NCI-H2196 (cell line): ENCODE data around the gene RNF166.
A peak's percentile ranks its signal among the peaks of the same experiment; 100 is the strongest.

Experiments used
- DNase-seq: peaks from one replicate; lab custom pipeline; 2025; ENCODE audit not compliant: unreplicated experiment; lab: John Stamatoyannopoulos, UW

The RNF166 gene

GRCh38 chr16:88694221-88695087 is 11.8 kb downstream of the RNF166 start:
- no peak for DNase-seq

DNA sequence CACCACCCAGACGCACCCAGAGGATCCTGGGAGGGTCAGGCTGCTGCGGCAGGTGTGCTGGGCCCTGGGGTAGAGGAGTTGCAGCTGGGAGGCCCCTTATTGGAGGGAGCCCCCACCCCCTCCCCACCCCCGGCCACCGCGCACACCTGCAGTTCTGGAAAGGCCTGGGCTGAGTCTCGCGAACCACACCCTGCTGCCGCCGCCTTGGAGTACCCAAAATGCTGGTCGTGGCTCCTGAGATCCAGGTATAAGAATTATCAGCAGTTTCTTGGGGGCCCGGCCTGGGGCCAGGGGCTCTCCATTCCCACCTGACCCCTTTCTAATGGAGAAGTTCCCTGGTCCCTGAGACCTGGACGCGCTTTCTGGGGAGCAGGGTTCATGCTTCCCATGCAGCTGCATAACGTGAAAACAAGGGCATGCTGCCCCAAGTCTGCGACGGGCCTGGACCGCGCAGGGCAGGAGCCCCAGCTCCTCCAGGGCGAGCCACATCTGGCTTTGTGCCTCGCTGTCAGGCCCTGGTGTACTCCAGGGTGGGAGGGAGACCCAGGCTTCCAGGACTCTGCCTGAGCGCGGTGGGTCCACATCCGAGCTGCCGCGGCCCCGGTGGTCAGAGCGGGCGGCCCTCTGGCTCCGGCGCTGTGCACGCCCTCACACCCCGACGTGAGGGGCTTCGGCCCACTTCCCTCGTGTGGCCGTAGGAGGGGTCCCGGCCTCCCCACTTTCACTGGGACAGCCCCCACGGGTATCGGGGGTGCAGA is 12.6 kb downstream of the RNF166 start:
- DNase-seq, result no peak

DNA sequence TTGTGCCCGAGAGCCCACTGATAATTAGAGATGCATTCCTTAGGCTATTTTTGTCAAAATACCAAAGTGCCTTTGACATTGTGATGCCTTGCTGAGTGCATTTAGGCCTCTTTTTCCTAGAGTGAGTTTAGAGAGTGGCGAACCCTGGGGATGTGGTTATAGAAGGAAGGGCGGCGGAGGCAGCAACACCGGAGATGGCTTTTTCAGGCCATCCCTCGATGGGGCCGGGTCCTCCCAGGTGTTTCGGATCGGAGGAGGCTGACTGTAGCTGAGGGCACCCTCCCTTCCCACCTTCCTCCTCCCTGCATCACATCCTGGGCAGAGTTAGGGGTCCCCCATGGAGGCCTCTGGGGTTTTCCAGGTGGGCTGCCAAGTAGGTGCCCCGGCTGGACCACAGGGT is 13.3 kb downstream of the RNF166 start:
- DNase-seq, result no peak

DNA sequence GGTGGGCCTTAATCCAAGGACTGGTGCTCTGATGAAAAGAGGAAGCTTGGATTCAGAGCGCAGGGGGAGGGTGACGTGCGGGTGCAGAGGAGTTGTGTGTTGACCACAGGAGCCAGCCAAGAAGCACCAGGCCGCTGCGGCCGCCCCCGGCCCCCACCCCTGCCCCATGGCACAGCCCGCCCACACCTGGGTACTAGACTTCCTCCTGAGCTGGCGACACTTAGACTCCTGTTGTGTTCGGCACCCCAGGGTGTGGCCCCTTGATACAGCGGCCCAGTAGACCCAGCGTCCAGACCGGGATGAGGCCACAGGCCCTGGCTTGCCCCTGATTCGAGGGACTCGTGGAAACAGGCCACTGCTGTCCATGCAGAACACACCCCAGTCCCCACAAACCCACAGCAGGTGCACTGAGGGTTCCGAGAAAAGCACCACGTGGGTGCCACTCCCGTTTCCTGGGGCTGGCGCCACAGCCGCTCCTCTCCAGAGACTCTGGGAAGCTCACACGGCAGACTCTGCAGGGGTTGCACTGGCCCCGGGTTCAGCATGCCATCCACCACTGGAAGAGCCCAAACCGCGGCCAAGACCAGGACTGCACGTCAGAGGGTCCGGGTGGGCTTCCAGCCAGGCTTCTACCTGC is 14.2 kb downstream of the RNF166 start:
- DNase-seq, result no peak

GRCh38 chr16:88691129-88691813 is 14.9 kb downstream of the RNF166 start:
- DNase-seq, result no peak

DNA sequence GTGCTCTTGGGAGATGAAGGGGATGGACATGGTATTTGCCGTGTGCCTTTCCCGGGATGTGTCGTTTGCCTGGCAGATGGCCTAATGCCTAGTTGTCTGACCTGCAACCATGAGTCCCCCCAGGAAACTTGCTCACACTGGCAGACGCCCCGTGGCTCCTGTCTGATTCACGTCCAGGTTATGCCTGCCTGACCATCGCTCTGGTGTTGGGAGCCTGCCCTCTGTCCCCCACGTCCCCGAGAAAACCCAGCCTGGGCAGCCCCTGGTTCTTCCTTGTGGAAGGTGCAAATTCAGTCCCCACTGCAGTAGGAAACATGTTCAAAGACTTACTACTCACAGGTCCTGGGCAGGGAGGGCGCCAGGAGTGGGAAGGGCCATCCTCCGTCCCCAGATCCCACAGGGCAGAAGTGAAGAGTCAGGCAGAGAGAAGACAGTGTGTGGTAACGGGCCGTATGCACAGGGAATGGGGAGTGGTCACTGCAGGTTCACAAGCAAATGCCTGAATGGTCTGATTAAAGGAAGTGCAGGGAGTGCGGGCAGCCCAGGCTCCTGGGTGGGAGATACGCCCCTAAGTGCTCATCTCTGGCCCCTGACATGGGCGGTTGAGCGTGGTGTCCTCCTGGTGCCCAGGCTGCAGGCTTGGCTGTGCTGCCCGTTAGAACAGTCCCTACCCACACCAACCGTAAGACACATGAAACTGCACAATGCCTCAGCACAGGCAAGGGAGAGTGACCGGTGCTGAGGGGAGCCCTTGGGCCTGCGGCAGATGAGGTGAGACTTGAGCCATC is 15.7 kb downstream of the RNF166 start:
- DNase-seq, result no peak

DNA sequence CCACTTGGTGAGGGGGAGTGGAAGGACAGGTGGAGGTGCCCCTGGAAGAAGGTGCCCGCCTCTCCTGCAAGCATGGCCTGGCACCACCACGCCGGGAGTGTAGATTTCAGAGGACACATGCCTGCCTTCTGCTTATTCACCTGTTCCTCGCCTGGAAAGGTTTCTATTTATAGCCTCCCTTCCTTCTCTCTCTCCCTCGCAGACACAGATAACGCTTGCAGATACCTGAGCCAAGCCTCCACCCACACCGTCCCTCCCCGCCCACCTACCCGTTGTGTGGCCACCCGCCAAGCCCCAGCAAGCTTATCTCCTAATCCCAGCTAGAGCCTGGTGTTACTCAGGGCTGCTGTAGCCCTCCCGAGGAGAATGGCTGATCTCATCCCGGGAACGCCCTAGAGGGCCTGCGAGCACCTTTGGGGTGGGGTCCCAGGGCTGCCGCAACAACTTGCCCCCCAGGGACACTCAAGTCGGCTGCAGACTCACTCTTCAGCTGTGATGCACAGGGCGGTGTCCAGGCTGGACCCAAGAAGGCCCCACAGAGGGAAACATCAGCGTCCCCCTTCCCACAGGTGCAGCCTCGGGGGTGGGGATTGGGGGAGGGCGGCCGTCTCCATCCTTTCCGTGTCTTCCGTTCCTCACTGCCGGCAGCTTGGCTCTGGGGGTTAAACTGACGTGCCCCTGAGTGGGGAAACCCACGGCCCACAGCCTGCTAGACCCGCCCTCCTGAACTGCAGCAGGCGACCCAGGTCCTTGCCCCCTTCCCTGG is 18.0 kb downstream of the RNF166 start:
- peak; percentile 61 for DNase-seq

DNA sequence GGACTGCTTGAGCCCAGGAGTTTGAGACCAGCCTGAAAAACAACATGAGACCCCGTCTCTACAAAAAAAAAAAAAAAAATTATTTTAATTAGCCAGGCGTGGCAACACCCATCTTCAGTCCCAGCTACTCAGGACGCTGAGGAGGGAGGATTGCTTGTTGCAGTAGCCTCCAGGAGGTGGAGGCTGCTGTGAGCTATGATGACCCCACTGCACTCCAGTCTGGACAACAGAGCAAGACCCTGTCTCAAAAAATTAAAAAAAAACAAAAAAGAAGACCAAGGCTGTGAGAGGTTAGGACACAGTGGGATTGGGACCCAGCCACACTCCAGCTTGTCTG is 18.6 kb downstream of the RNF166 start:
- DNase-seq, result no peak

- no peak for DNase-seq
Measured at GRCh38 chr16:88687254-88687576, 19.0 kb downstream of the RNF166 start.

GRCh38 chr16:88686439-88687253 is 19.6 kb downstream of the RNF166 start, which contains the start of gene SNAI3:
Gene SNAI3 (minus strand): TSS chr16:88686507. CDS start chr16:88686406, 101 bp downstream.
- DNase-seq, result peak; percentile 73

- peak; percentile 37 for DNase-seq
Measured at GRCh38 chr16:88686062-88686438, 20.2 kb downstream of the RNF166 start.

DNA sequence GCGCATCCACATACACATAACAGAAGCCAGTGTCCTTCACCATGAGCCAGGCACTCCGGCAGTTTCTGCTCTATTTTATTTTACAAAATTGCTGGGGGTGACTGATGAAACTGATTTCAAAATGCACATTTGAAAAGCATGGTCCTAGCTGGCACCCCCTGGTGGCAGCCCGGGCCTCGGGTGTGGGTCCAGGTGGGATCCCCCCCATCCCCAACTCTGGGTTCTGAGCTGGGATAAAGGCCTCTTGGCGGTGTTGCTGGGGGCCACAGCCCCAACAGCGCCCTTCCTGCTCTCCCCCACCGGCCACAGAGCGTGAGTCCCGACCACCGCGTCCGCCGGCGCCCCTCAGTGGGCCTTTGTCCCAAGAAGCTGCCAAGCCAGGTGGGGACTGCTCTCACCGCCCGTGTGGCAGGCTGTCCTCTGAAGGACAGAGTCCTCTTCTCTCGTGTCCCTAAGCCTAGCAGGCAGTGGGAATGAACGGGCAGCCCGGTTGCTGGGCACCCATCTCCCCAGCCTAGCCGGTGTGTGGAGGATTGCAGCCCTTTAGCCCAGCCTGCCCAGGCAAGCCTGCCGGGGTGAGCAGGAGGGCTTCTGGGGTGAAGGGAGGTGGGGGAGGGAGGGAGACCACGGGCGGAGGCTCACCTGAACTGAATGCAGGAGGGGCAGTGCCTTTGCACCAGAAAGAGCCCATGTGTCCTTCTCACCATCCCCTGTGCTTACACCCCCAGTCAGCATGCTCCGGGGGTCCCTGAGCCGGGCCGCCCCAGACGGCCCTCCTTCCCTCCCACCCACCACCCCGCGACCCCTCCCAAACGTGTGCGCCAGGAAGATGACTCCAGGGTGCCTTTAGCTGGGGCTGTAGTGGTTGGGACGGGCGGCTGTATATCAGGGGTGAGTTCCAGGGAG is 20.8 kb downstream of the RNF166 start:
- DNase-seq, result no peak

DNA sequence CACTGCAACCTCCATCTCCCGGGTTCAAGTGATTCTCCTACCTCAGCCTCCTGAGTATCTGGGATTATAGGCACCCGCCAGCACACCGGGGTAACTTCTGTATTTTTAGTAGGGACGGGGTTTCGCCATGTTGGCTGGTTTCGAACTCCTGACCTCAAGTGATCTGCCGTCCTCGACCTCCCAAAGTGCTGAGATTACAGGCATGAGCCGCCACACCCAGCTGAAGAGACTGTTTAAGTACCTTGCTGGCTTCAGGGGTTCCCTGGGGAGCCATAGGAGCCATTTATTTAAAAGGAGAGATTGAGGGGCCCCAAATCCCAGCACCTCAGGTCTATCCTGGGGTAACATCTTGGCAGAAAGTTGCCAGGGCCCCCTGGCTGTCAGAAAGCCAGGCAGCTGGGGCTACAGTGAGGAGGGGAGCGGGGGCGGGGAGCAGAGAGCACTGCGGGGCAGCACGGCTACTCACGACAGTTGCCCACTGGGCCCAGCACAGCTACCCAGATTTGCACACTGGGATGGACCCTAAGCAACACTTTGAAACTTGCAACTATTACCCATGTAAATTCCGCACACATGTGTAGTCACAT is 21.5 kb downstream of the RNF166 start:
- no peak for DNase-seq

DNA sequence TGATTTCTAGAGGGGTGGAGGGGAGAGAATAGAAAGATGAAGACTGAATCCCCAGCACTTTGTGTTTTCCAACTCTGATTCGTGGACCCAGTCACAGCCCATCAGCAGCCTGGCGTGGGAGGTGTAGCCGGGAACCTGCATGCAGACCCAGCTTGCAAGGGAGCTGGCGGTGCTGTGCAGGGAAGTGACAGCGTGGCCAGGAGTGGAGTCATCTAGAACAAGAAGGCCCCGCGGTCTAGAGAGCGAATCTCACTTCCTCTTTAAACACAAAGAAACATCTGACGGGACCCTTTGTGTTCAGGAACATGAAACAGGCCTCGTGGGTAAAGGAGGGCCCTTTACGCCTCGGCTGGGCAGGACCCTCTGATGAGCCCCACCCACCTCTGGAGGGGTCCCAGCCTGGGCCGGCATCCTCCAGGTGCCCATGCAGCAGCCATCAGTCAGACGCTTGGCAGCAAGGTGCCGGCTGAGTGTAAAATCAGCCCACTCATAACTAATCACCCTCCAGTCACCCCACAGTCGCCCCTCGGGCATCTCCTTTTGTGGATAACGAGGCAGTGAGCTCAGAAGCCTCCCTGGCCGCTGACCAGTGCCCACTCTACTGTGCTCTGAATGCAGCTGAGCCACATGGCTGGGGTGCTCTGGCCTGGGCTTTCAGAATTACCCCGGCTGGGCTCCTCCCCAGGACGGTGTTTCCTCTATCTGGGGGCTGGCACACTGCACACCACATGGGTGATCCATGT is 24.3 kb downstream of the RNF166 start:
- no peak for DNase-seq

GRCh38 chr16:88681084-88681680 is 25.0 kb downstream of the RNF166 start:
- DNase-seq, result no peak

DNA sequence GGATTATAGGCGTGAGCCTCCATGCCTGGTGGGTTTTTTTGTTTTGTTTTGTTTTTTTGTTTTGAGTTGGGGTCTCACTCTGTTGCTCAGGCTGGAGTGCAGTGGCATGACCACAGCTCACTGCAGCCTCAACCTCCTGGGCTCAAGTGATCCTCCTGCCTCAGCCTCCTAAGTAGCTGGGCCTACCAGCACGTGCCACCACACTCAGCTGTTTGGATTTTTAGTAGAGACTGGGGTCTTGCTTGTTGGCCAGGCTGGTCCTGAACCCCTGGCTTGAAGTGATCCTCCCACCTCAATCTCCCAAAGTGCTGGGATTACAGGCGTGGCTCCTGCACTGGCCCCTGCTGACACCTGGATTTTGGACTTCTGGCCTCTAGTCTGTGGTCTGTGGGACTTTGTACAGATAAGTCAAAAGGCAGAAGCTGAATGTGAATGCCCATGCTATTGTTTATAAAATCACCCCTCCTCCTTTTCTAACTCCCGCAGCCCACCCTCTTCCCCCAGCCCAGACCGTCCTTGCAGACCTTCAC is 25.6 kb downstream of the RNF166 start:
- DNase-seq, result no peak
